ENCODE measurements around the gene OSCAR.

OSCAR gene

DNA sequence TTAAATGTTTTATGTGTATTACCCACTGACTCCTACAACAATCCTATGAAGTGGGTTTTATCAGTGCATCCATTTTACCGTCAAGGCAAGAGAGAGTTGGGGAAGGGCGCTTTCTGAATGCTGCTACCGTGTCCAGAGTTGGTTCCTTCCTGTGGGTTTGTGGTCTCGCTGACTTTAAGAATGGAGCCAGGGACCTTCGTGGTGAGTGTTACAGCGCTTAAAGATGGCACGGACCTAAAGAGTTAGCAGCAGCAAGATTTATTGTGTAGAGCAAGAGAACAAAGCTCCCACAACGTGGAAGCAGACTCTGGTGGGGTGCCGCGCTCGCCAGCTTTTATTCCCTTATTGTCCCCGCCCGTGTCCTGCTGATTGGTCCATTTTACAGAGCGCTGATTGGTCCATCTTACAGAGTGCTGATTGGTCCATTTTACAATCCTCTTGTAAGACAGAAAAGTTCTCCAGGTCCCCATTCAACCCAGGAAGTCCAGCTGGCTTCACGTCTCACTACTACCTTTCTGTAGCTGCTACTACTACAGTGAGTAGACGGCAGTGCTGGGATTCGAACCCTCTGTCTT lies 6.1 kb downstream of the OSCAR start:
- no peak for DNase-seq (ENCODE audit: low read depth in 3 of 3)

DNA sequence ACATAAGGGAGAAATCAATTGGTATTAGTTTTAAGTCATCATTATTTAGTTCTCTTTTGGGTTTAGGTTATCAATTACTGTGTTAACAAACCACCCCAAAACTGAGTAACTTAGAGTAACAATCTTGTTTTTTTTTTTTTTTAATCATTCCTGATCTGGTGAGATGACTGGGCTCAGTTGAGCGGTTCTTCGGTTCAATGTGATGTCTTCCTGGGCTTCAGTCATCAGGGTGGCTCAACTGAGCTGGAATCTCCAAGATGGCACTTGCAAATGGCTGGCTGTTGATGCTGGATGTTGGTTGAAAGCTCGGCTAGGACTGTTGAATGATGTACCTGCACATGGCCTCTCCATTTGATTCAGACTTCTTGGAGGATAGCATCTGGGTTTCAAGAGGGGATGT lies 16.2 kb downstream of the OSCAR start:
- DNase-seq (ENCODE audit: low read depth in 3 of 3) = no peak

GRCh38 chr19:54081032-54081431 lies 19.6 kb downstream of the OSCAR start, which contains the start of gene TARM1:
TSS of gene TARM1 (minus strand) at chr19:54081365. CDS start at chr19:54081340, 25 bp downstream.
- no peak for DNase-seq (ENCODE audit: low read depth in 3 of 3)

DNA sequence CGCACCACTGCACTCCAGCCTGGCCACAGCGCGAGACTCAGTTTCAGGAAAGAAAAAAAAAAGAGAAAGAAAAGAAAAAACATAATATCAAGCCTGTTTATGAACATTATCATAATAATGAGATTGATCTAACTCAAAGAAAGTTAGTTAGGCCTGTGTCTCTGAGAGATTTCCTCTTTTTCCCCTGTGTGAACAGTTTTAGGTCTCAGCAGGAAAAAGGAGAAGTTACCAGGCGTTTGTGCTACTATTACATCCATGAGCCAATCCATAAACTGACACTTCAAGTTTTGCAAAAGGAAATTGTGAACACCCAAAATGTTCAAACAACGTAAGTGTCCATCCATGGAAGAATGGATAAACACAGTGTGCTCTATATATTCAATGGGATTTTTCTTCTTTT lies 23.3 kb downstream of the OSCAR start:
- DNase-seq (ENCODE audit: low read depth in 3 of 3) = no peak

GRCh38 chr19:54074851-54075250 lies 25.8 kb downstream of the OSCAR start:
- no peak for DNase-seq (ENCODE audit: low read depth in 3 of 3)

DNA sequence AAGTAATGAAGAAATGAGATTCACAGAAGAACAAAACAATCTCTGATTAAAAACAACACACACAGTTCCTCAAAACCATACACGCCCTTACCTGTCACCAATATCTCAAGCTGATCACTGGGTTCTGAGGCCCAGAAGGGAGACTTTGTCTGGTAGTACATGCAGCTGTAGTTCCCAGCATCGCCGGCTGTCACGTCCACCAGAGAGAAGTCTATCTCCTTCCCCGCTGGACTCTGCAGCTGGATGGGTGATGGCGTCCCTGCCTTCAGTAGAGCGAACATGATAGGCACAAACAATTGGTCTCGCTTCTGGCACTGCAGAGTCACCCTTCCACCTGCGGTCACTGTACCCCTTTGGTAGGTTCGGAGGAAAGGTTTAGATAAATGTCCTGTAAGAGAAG lies 26.8 kb downstream of the OSCAR start:
- no peak for DNase-seq (ENCODE audit: low read depth in 3 of 3)

- no peak for DNase-seq (ENCODE audit: low read depth in 3 of 3)
These were observed 31.1 kb downstream of the OSCAR start for GRCh38 chr19:54069470-54069869.

DNA sequence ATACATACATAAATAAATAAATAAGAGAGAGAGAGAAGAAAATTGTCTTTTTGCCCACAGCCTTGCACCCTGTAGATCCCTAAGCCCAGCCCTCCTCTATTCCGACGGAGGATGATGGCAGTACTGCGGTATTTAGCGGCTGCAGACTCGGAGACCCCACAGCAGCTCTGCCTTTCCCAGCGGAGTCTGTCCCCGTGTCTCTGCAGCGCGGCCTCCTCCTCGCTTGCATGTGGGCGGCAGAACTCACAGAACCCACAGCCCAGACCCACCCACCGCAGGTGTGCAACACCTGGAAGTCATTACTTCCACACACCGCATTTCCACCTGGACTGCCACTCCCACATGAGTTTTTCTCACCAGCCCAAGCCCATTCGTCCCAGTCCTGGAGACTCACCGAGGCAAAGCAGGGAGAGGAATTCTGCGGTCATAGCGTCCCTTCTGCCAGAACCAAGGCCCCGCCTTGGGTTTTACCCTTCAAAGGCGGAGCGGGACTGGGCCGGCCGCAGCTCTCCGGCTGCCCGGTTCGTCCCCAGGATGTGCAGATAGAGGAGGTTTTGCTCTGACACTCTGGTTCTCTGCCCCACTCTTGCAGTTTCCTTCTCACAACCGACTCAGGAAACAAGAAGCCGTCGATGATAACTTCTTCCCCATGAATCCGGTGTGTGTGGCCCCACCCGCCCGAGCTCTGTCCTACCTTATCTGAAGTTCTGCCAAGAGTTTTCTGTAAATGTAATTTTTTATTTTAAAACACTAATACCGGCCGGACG lies 37.1 kb downstream of the OSCAR start, which contains the start of gene VSTM1:
TSS of gene VSTM1 (minus strand) at position 548 of the 767 bp plus-strand sequence. CDS start at position 428, 120 bp downstream.
- no peak for DNase-seq (ENCODE audit: low read depth in 3 of 3)

DNA sequence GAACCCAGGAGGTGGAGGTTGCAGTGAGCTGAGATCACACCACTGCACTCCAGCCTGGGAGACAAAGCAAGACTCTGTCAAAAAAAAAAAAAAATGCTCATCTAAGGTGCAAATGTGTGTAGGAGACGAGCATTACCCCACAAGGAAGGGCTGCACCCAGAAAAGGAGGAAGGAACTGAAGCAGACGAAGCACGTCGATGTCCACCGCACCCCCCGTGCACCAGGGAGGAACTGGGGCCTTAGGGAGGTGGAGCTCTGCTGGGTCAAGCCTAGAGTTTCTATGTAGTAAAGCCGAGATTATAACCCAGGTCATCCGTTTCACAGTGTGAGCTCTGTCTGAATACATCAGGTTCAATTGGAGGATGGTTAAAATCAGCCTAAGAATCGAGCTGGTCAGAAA lies 38.0 kb downstream of the OSCAR start:
- DNase-seq (ENCODE audit: low read depth in 3 of 3) = no peak

GRCh38 chr19:54047616-54048015 lies 53.0 kb downstream of the OSCAR start:
- no peak for DNase-seq (ENCODE audit: low read depth in 3 of 3)

- DNase-seq (ENCODE audit: low read depth in 3 of 3) = no peak
These were observed 54.8 kb downstream of the OSCAR start for GRCh38 chr19:54045771-54046170.

All from stimulated activated CD4-positive, alpha-beta T cell treated with anti-CD3 and anti-CD28 coated beads, TNF-alpha, amount 100 ng/mL, for 48 hours (primary cell).